IMR-90 (cell line): Measurements from ENCODE around the gene EIF4G3.

Experiments
- CEBPB ChIP-seq: IDR thresholded peaks from 2 replicates; pipeline ENCODE4 v1.6.1; 2012; ENCODE audit warnings: low read depth, low read length, improper control_type of control experiment
- CHD1 ChIP-seq: IDR thresholded peaks from 2 replicates; pipeline ENCODE4 v1.6.1; 2012; ENCODE audit warnings: low read depth, low read length, improper control_type of control experiment
- CTCF ChIP-seq: conservative IDR thresholded peaks from 2 replicates; pipeline ENCODE4 v1.5.1; 2012; ENCODE audit warnings: mild to moderate bottlenecking, low read depth, low read length, improper control_type of control experiment
- FOS ChIP-seq: fragments of 150-350 bp; IDR thresholded peaks from 2 replicates; pipeline ENCODE4 v1.6.1; 2016; ENCODE audit warnings: low read depth, low read length
- MAFK ChIP-seq: IDR thresholded peaks from 2 replicates; pipeline ENCODE4 v1.6.1; 2012; ENCODE audit warnings: low read depth, low read length, improper control_type of control experiment
- MAZ ChIP-seq: IDR thresholded peaks from 2 replicates; pipeline ENCODE4 v1.6.1; 2012; ENCODE audit warnings: low read depth, mild to moderate bottlenecking, low read length, improper control_type of control experiment, moderate library complexity, borderline replicate concordance
- POLR2A ChIP-seq: IDR thresholded peaks from 2 replicates; pipeline ENCODE4 v1.6.1; 2012; ENCODE audit warnings: mild to moderate bottlenecking, low read depth, low read length
- RAD21 ChIP-seq: IDR thresholded peaks from 2 replicates; pipeline ENCODE4 v1.6.1; 2012; ENCODE audit warnings: low read length, improper control_type of control experiment

DNA sequence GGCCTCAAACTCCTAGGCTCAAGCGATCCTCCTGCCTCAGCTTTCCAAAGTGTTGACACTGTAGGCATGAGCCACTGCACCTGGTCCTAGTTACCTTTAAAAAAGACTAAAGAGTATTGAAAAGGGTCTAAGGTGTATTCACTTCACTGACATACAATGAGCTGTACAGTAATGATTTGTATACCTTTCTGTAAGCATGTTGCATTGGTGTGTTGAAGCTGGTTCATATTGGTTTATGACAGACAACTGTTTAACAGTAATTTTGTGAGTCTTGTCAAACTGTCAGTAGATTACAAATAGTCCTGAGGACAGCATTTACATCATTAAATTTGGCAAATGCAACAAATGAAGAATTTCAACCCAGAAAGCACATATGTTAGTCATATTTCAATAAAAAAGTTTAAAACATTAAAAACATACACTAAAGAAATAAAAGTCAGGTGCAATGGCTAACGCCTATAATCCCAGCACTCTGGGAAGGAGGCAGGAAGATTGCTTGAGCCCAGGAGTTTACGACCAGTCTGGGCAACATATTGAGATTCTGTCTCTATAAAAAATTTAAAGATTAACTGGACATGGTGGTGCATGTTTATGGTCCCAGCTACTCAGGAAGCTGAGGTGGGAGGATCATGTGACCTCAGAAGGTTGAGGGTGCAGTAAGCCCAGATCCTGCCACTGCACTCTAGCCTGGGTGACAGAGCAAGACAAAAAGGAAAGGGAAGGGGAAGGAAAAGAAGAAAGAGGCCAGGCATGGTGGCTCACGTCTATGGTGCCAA is 301.3 kb downstream of the EIF4G3 start:
- TF ChIP-seq CTCF (no peak), MAFK (no peak), POLR2A (no peak), CHD1 (no peak), RAD21 (no peak), MAZ (no peak), CEBPB (no peak), FOS (no peak)
